Stimulated activated memory B cell treated with anti-CD40 and anti-IgM and Interleukin-4, amounts not matched to agents 10 μg/mL and 1 μg/mL and 100 μg/mL, for 72 hours (primary cell): ENCODE results near the gene PABPN1L.

Source experiments
- ATAC-seq: fragments of 150-1000 bp; cut with Tn5 transposase; 2 replicates; pipeline ENCODE4 v1.10.0; 2021
- H3K27ac Mint-ChIP-seq: one replicate; pipeline ENCODE4 v1.8.0; 2022; ENCODE audit warnings: mild to moderate bottlenecking, mixed read lengths
- H3K27me3 Mint-ChIP-seq: one replicate; pipeline ENCODE4 v1.8.0; 2022; ENCODE audit warnings: mixed read lengths
- H3K36me3 Mint-ChIP-seq: one replicate; pipeline ENCODE4 v1.8.0; 2022; ENCODE audit warnings: mixed read lengths
- H3K4me1 Mint-ChIP-seq: one replicate; pipeline ENCODE4 v1.8.0; 2022; ENCODE audit warnings: mixed read lengths
- H3K4me3 Mint-ChIP-seq: one replicate; pipeline ENCODE4 v1.8.0; 2022; ENCODE audit warnings: mild to moderate bottlenecking, moderate library complexity, mixed read lengths
- H3K9me3 Mint-ChIP-seq: one replicate; pipeline ENCODE4 v1.8.0; 2022; ENCODE audit warnings: mixed read lengths

The PABPN1L gene

DNA sequence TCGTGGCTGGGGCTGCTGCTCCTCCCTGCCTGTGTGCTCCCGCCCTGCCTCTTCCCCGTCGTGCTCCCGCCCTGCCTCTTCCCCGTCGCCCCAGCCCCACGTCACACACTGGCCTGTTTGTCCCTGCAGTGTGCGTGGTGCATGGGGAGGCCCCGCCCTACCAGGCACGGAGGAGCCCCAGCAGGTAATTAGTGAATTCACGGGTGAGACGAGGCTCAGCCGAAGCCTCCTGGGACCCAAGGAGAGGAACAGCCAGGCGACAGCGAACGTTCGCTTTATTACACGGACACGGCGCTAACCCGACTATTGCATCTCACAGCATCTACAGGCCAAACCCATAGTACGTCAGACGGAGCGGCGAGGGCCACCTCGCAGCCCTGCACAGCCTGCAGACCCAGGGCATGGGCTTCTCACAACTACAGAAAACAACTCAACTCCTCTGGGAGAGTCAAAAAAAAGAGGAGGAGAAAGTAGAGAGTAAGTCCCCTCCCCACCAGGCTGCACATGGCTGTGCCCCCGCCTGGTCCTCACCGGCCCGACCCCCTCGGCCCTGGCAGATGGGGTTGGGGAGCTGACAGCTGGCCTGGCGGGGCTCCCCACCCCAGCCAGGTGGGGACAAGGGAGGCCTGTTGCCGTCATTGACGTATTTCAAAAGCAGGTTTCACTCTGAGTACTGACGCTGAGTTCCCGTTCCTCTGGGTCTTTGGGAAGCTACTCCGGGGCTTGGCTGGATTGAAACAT, 4.3 kb upstream of the PABPN1L start:
- Mint-ChIP-seq H3K4me3 (peak overlapping the region; percentile 69), H3K4me1 (peaks cover 53% of the 10 kb centered on the region), H3K27ac (peak overlapping the region; percentile 67), H3K36me3 (peaks cover 19% of the 10 kb centered on the region), H3K27me3 (peaks cover 66% of the 10 kb centered on the region), H3K9me3 (no peaks in the 10 kb centered on the region)
- peak; percentile 65 for ATAC-seq

DNA sequence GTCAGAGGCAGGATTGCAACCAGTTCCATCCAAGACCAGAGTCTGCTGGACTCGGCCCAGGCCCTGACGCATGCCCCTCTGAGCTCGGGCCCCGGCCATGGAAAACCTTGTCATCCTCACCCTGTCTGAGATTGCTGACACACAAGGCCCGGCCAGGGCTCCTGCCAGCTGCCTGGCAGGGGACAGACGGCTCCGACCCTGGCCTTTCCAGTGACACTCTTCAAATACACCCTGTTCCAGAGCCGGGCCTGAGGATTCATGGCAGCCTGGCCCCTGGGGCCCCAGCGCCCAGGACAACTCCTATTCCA, 3.2 kb upstream of the PABPN1L start:
- peaks cover 53% of the 10 kb centered on the region for H3K4me1 Mint-ChIP-seq
- H3K36me3 Mint-ChIP-seq, result peaks cover 7% of the 10 kb centered on the region
- peaks cover 66% of the 10 kb centered on the region for H3K27me3 Mint-ChIP-seq
- ATAC-seq, result no peak
- no peak overlapping the region for H3K4me3 Mint-ChIP-seq
- no peak overlapping the region for H3K27ac Mint-ChIP-seq
- H3K9me3 Mint-ChIP-seq, result no peaks in the 10 kb centered on the region

DNA sequence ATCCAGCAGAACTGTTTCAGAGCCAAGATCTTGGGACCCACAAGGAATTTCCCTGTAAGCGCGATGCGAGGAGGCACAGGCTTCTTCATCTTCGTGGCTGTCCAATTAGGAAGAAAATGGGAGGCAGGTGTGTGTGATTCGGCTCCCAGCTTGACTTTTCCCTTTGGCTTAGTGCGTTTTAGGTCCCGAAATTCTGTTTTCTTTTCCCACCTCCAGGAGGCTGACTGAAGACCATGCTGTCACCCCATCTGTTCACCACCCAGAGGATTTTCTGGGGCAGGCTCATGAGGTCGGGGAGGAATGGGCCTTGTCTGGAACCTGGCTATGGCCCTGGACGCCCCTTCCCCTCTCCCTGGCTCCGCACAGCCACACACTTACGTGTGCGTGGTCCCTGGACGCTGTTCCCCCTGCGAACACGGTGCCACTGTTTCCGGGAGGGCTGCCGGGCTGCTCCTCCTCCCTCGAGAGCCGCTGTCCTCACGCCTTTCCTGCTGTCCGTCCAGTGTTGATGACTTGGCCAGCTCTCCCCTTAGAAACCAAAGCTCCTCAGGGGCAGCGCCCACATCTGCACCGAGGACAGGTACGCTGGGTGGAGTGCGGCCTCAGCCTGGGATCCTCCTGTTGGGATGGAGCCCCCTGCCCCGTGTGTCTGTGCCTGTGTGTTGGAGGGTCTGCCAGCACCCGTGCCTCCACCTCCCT, 2.7 kb upstream of the PABPN1L start:
- no peak overlapping the region for H3K4me3 Mint-ChIP-seq
- H3K36me3 Mint-ChIP-seq, result peaks cover 3% of the 10 kb centered on the region
- H3K27me3 Mint-ChIP-seq, result peaks cover 66% of the 10 kb centered on the region
- H3K9me3 Mint-ChIP-seq, result no peaks in the 10 kb centered on the region
- peaks cover 50% of the 10 kb centered on the region for H3K4me1 Mint-ChIP-seq
- no peak overlapping the region for H3K27ac Mint-ChIP-seq
- no peak for ATAC-seq

DNA sequence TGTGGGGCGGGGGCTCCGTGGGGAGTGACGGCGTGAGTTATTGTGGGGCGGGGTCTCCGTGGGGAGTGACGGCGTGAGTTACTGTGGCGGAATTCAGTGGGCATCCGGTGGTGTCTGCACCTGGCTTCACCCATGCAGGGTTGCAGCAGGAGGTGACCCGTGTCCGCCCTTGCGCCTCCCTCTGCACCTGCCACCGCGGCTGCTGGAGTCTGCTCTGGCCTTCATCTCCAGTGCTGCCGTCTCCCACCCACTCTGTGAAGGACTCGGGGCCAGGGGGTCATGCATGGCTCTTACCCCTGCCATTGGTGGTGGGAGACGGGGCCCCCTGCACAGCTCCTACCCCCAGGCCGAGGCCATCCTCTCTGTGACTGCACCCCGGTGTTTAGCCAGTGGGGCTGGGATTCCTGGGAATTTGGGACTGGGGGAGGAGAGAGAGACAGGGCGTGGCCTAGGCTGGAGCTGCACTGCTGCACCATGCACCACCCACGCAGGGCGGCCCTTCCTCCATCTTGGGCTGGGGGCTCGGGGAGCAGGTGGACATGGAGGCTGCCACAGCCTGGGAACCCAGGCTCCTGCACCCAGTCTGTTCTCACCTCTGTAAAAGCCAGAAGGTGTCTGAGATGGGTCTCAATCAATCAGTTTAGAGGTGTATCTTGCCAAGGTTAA, 1.3 kb upstream of the PABPN1L start:
- Mint-ChIP-seq H3K4me3 (no peak overlapping the region), H3K4me1 (peaks cover 38% of the 10 kb centered on the region), H3K36me3 (peaks cover under 1% of the 10 kb centered on the region), H3K9me3 (no peaks in the 10 kb centered on the region), H3K27me3 (peaks cover 66% of the 10 kb centered on the region), H3K27ac (no peak overlapping the region)
- ATAC-seq, result no peak

DNA sequence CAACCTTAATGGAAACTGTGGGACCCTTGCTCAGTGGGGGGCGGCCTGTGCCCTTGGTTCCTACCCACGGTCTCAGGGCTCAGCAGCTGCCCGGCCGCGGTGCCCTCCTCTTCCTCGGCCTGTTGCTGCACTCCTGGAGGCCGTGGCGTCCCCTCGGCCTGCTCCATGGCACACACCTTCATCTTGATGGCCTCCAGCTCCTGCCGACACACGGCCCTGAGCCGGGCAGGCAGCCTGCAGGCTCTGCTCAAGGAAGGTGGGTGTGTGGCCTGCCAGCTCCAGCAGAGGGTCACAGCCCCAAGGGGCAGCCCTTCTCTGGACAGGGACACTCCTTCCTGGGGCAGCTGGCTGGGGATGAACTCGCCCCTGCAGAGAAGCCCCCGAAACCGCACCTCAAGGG, 718 bp downstream of the PABPN1L start:
- Mint-ChIP-seq H3K9me3 (no peaks in the 10 kb centered on the region), H3K4me3 (no peak overlapping the region), H3K4me1 (peaks cover 19% of the 10 kb centered on the region), H3K36me3 (peaks cover 10% of the 10 kb centered on the region), H3K27ac (no peak overlapping the region), H3K27me3 (peaks cover 50% of the 10 kb centered on the region)
- ATAC-seq, result no peak

DNA sequence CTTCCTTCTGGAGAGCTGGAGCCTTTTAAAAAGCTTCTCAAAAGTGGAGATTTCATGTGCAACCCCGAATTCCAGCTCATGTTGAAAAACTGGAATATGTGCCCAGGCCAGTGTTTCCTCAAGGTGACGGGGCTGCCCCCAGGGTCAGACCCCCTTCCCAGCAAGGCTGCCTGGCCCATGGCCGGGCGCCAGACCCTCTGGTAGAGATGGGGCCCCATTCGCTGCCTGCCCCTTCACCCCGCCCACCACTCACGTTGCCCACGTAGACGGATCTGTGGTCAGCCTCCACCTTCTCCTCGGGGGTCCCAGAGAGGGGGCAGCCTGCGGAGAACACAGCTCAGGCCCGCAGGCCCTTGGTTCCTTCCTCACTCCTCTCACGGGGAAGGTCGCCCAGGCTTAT, 1.1 kb downstream of the PABPN1L start:
- ATAC-seq, result no peak
- H3K27me3 Mint-ChIP-seq, result peaks cover 46% of the 10 kb centered on the region
- H3K4me3 Mint-ChIP-seq, result no peak overlapping the region
- peaks cover 13% of the 10 kb centered on the region for H3K36me3 Mint-ChIP-seq
- H3K9me3 Mint-ChIP-seq, result no peaks in the 10 kb centered on the region
- H3K27ac Mint-ChIP-seq, result no peak overlapping the region
- H3K4me1 Mint-ChIP-seq, result peaks cover 16% of the 10 kb centered on the region

DNA sequence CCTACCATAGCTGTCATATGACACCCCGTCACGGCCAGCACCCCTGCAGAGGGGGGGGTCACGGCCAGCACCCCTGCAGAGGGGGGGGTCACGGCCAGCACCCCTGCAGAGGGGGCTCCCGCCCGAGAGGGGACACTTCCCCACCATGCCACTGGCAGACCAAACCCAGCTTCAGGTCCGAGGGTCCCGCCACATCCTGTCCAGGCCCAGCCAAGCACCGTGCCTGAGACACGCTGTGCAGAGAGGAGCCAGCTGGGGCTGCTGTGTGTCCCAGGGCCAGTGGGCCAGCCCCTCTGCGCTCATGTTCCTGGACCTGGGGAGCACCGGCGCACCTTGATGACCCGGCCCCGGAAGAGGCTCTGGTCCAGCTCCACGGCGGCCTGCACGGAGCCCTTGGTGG, 1.9 kb downstream of the PABPN1L start:
- Mint-ChIP-seq H3K9me3 (no peaks in the 10 kb centered on the region), H3K36me3 (peaks cover 13% of the 10 kb centered on the region), H3K27me3 (peaks cover 38% of the 10 kb centered on the region), H3K27ac (no peak overlapping the region), H3K4me3 (no peak overlapping the region), H3K4me1 (peaks cover 10% of the 10 kb centered on the region)
- peak; percentile 44 for ATAC-seq

DNA sequence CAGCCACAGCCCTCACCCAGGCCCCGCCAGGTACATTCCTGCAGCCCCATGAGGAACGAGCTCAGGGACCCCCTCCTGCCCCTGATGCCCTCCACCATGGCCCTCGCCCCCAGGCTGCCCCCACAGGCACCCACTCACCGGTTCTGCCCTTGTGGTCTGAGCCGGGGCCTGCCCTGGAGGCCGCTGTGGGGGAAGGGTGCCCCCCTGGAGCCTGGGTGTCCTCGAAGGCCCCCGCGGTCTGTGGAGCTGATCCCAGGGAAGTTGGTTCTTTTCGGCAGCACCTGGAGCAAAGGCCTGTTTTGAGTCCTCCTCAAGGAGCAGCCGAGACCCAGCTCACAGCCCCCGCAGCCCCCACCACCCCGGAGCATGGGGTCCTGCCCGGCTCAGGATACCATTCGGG, 2.4 kb downstream of the PABPN1L start:
- H3K4me3 Mint-ChIP-seq, result no peak overlapping the region

DNA sequence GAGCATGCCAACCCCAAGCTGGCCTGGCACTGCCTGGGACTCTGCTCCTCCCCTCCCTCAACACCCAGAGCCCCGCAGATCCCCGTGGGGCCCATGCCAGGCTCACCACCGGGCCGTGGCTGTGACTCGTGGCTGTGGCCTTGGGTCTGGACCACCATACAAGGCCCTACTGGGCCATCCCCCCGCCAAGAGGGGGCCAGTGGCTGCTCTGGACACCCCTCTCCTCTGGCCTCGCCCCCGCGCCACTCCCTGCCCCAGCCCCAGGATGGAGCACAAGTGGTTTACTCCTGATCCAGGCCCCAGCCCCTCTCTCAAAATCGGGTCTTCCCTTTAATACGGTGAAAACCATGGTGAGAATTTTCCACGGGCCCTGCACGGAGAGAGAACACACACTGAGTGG, 3.0 kb downstream of the PABPN1L start:
- Mint-ChIP-seq H3K27ac (no peak overlapping the region), H3K27me3 (peaks cover 27% of the 10 kb centered on the region), H3K4me3 (no peak overlapping the region), H3K9me3 (no peaks in the 10 kb centered on the region), H3K36me3 (peaks cover 13% of the 10 kb centered on the region), H3K4me1 (peaks cover 14% of the 10 kb centered on the region)
- ATAC-seq, result no peak

More for the DNA sequence above, 2.4 kb downstream of the PABPN1L start:
- Mint-ChIP-seq H3K36me3 (peaks cover 13% of the 10 kb centered on the region), H3K27me3 (peaks cover 33% of the 10 kb centered on the region), H3K9me3 (no peaks in the 10 kb centered on the region), H3K27ac (no peak overlapping the region), H3K4me1 (peaks cover 10% of the 10 kb centered on the region)
- peak; percentile 25 for ATAC-seq

DNA sequence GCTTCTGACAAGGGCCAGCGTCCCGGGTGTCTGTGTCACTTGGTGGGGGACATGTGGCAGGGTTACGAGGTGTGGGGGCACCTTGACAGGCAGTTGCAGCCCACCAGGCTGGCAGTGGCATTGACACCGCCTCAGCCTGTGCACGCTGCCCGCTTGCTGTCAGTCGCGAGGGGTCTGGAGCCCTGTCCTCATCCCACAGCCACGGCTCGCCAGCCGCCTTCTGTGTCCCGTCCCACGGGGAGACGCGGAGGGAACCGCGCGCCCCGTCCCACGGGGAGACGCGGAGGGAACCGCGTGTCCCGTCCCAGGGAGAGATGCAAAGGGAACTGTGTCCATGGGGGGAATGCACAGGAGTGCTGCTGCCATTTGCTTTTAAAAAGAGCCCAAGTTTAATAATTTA, 3.5 kb downstream of the PABPN1L start:
- peaks cover 13% of the 10 kb centered on the region for H3K36me3 Mint-ChIP-seq
- no peak overlapping the region for H3K27ac Mint-ChIP-seq
- ATAC-seq, result no peak
- no peaks in the 10 kb centered on the region for H3K9me3 Mint-ChIP-seq
- H3K4me1 Mint-ChIP-seq, result peaks cover 17% of the 10 kb centered on the region
- no peak overlapping the region for H3K4me3 Mint-ChIP-seq
- peaks cover 22% of the 10 kb centered on the region for H3K27me3 Mint-ChIP-seq

DNA sequence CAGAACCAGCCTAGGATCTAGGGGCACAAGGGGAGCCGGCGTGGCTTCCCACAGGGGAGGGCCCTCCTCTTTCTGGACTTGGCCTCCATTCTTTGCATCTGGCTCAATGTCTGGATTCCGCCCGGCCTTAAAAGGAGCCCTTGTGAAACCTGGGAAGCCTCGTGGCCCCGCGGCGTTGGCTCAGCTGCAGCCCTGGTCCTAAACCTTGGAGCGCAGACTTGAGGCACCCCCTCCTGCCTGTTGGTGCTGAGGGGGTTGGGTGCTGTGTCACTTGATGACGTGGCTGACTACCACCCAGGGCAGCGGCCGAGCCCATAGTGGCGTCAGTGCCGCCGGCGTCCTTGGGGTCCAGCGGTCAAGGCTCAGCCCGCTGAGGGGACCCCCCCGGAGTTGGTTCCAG, 5.1 kb downstream of the PABPN1L start:
- H3K9me3 Mint-ChIP-seq, result no peaks in the 10 kb centered on the region
- no peak overlapping the region for H3K27ac Mint-ChIP-seq
- peaks cover 15% of the 10 kb centered on the region for H3K4me1 Mint-ChIP-seq
- H3K27me3 Mint-ChIP-seq, result peaks cover 6% of the 10 kb centered on the region
- H3K4me3 Mint-ChIP-seq, result no peak overlapping the region
- no peak for ATAC-seq
- peaks cover 13% of the 10 kb centered on the region for H3K36me3 Mint-ChIP-seq

DNA sequence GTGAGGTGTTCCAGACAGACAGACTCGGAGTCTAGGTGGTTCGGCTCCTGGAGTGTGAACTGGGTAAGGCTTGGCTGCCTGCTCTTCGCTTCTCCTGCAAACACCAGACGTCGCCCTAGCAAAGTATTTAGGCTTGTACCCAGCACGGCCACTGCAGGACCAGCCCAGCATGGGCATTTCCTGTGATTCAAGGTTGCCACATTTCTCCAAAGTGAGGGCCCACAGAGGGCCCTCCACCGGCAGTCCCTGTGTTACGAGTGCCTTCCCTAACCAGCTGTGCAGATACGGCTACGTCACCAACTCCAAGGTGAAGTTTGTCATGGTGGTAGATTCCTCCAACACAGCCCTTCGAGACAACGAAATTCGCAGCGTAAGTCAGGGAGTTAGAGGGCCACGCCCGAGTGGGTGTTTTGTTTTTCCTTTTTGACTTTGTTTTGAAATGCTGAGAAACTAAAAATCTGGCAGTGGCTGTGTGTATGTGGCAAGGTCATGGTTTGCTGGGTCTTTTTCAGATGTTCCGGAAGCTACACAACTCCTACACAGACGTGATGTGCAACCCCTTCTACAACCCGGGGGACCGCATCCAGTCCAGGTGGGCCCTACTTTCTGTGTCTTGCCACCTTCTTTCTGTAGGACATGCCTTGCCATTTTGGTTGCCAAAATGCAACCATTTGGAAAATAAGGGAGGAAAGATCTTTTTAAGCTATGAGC, 6.9 kb downstream of the PABPN1L start:
- Mint-ChIP-seq H3K4me3 (no peak overlapping the region), H3K27me3 (no peaks in the 10 kb centered on the region), H3K27ac (no peak overlapping the region), H3K4me1 (peaks cover 31% of the 10 kb centered on the region), H3K9me3 (no peaks in the 10 kb centered on the region), H3K36me3 (peaks cover 13% of the 10 kb centered on the region)
- no peak for ATAC-seq

DNA sequence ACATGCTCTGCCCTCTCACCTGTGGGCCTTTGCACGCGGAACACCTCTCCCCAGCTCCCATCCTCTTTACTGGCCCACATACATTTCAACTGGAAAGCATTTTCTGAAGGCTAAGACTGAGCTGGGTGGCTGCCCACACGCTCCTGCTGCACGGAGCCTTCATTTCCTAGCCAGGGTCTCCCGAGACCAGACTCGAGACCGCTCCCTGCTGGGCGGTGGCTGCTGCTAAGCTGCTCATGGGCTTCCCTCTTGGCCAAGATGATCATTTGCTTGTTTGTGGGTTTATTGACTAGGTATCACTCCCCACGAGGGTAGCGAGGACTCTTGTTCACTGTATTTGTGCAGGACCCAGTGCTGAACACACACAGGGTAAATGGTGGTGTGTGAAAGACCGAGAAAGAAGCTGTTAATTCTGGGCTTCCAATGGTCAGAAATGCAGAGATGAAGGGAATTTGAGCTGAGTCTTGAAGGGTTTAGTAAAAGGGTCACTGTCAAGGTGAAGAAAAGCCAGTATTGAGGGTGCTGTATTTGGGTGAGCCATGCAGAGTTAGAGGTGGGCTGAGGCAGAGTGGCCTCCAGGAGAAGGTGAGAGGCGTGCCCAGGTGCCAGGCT, 8.6 kb downstream of the PABPN1L start:
- Mint-ChIP-seq H3K4me1 (peaks cover 37% of the 10 kb centered on the region), H3K9me3 (no peaks in the 10 kb centered on the region), H3K4me3 (peak overlapping the region; percentile 95), H3K27ac (peak overlapping the region; percentile 82), H3K36me3 (peaks cover 13% of the 10 kb centered on the region), H3K27me3 (no peaks in the 10 kb centered on the region)
- ATAC-seq, result peak; percentile 71

DNA sequence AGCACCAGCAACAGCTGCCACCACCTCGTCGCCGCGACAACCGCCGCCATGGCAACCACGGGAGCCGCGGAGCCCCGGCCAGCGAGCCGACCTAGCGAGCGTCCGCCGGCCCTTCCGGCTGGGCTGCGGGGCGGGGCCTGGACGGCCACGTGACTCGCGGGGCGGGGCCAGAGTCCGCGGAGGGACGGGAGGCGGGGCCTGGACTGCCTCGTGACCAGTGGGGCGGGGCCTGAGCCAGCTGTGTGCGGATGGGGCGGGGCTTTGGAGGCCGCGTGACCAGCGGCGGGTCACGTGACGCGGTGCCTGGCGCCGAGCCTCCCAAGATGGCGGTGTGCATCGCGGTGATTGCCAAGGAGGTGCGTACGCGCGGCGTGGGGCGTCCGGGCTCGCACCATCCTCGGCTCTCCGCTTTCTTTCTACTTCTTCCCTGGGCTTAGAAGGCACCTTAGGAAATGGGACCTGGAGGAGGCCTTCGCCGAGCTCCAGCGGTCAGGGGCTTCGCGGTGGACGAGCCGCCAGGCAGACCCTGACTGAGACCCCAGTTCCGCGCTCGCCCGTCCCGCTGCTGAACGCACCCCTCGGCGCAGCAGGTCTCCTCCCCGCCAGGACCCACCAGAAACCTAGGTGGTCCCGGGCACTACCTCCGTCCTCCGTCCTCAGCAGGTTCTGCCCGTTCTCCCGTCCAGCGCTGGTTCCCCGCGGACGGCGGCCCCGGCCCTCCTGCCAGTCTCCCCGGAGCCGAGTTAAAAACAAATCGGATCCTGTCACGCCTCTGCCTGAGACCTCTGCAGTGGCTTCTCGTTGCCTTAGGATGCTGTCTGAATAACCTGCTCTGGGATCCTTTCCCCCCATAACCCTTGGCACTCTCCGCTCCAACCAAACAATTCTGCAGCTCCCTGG, 9.4 kb downstream of the PABPN1L start, which contains the start of the genes GALNS and TRAPPC2L:
Gene GALNS, minus strand, starts transcription at position 120 of the 900 bp plus-strand sequence. Its CDS starts 70 bp downstream, at position 50.
Gene TRAPPC2L, plus strand, starts transcription at position 300 of the 900 bp plus-strand sequence. Its CDS starts 24 bp downstream, at position 324.
- Mint-ChIP-seq H3K4me1 (peaks cover 37% of the 10 kb centered on the region), H3K4me3 (peak within 1 kb of the TSS; percentile 95), H3K9me3 (no peaks in the 10 kb centered on the region), H3K27ac (peak within 1 kb of the TSS; percentile 82), H3K27me3 (no peaks in the 10 kb centered on the region), H3K36me3 (peaks cover 12% of the 10 kb centered on the region)
- peak; percentile 93 for ATAC-seq
